ENCODE results near the gene ADAMTS16. TPM values are rescaled to one million over a fixed set of nuclear protein-coding genes. Genes with fewer than 3 reads are reported as not detected.
"Not testable (repeated sequence)": the region's sequence is repeated elsewhere in the genome, so short reads cannot be mapped to it uniquely, and the experiment has no call there.

The ADAMTS16 gene
- total RNA-seq, 1 donor from 2014 or later, result 5.7 TPM

DNA sequence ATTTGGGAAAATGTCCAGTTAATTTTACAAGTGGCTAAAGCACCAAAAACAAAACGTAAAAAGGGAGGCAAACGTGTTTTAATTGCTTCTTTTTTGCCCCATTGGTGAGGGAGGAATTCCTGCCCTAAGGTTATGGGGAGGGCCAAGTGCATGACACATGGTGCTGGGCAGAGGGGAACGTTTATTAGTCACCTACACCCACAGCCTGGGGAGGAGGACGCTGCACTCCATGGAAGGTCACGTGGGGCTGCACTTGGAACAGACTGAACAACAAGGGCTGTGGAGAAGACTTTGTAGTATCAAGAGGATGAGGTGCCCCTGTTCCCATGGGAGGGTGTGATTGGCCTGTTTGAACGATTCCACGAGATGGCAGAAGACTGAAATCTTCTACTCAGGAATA is 13.7 kb upstream of the ADAMTS16 start:
- Histone ChIP-seq H3K27me3 (ENCODE audit: control insufficient read depth in 3 of 3, insufficient read depth in 3 of 3, low read length in 3 of 3) (no peaks in the 10 kb centered on the region), H3K36me3 (ENCODE audit: control insufficient read depth in 3 of 3, insufficient read depth in 3 of 3, low read length in 3 of 3) (no peaks in the 10 kb centered on the region), H3K4me3 (ENCODE audit: low read length in 3 of 3) (no peak overlapping the region)

DNA sequence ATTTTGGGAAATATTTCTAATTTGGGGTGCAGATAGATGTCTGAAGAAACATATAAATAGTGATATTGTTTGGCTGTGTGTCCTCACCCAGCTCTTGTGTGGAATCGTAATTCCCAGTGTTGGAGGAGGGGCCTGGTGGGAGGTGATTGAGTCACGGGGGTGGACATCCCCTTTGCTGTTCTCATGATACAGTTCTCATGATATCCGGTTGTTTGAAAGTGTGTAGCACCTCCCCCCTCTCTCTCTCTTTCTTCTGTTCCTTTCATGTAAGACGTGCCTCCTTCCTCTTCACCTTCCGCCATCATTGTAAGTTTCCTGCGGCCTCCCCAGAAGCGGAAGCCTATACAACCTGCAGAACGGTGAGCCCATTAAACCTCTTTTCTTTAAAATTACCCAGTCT is 11.4 kb upstream of the ADAMTS16 start:
- H3K9ac ChIP-seq (ENCODE audit: low read depth in 1 of 3, low read length in 3 of 3), result no peak overlapping the region
- no peak overlapping the region for H3K4me3 ChIP-seq (ENCODE audit: low read length in 3 of 3)
- no peaks in the 10 kb centered on the region for H3K9me3 ChIP-seq (ENCODE audit: control insufficient read depth in 3 of 3, low read length in 3 of 3)
- H3K27me3 ChIP-seq (ENCODE audit: control insufficient read depth in 3 of 3, insufficient read depth in 3 of 3, low read length in 3 of 3), result no peaks in the 10 kb centered on the region
- no peaks in the 10 kb centered on the region for H3K36me3 ChIP-seq (ENCODE audit: control insufficient read depth in 3 of 3, insufficient read depth in 3 of 3, low read length in 3 of 3)
- H3K27ac ChIP-seq (ENCODE audit: low read depth, low read length), result no peak overlapping the region
- no peaks in the 10 kb centered on the region for H3K4me1 ChIP-seq (ENCODE audit: control insufficient read depth in 3 of 3, insufficient read depth in 3 of 3, low read length in 3 of 3)

More for the DNA sequence above, 13.7 kb upstream of the ADAMTS16 start:
- Histone ChIP-seq H3K4me1 (ENCODE audit: control insufficient read depth in 3 of 3, insufficient read depth in 3 of 3, low read length in 3 of 3) (no peaks in the 10 kb centered on the region), H3K9ac (ENCODE audit: low read depth in 1 of 3, low read length in 3 of 3) (no peak overlapping the region), H3K27ac (ENCODE audit: low read depth, low read length) (no peak overlapping the region), H3K9me3 (ENCODE audit: control insufficient read depth in 3 of 3, low read length in 3 of 3) (no peaks in the 10 kb centered on the region)

GRCh38 chr5:5132234-5132633 is 7.9 kb upstream of the ADAMTS16 start:
- no peak overlapping the region for H3K4me3 ChIP-seq (ENCODE audit: low read length in 3 of 3)

DNA sequence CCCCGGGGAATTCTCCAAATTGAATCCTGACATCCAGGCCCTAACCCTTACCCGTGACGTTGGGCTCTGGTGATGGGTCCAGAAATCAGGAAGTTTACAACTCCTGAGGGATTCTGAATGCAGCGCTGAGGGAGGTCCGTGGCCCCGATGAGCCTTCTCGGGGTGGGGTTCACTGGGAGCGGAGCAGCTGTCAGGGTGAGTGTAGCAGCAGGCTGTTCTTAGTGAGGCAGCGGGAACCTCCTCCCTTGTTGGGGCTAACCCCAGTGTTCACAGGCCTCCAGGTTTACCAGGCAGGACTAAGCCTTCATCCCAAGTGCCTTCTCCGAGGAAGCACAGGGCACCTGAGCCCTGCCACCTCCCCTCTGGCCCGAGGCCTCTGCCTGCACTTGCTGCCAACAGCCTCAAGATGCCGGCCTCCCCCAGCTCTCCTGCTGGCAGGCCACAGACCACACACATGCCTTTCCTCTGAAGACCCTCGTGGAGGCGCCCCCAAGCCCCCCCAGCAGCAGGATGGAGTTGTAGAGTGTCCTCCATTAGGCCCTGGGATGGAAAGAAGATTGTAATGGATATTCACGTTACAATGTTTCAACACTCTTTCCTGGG is 7.3 kb upstream of the ADAMTS16 start:
- no peak overlapping the region for H3K4me3 ChIP-seq (ENCODE audit: low read length in 3 of 3)
- H3K27me3 ChIP-seq (ENCODE audit: control insufficient read depth in 3 of 3, insufficient read depth in 3 of 3, low read length in 3 of 3), result peaks cover 0 to 3% (median 0%) of the 10 kb centered on the region in 3 donors
- no peaks in the 10 kb centered on the region for H3K9me3 ChIP-seq (ENCODE audit: control insufficient read depth in 3 of 3, low read length in 3 of 3)
- no peaks in the 10 kb centered on the region for H3K36me3 ChIP-seq (ENCODE audit: control insufficient read depth in 3 of 3, insufficient read depth in 3 of 3, low read length in 3 of 3)
- no peak overlapping the region for H3K27ac ChIP-seq (ENCODE audit: low read depth, low read length)
- H3K9ac ChIP-seq (ENCODE audit: low read depth in 1 of 3, low read length in 3 of 3), result no peak overlapping the region
- no peaks in the 10 kb centered on the region for H3K4me1 ChIP-seq (ENCODE audit: control insufficient read depth in 3 of 3, insufficient read depth in 3 of 3, low read length in 3 of 3)

More at GRCh38 chr5:5132234-5132633, 7.9 kb upstream of the ADAMTS16 start:
- H3K9ac ChIP-seq (ENCODE audit: low read depth in 1 of 3, low read length in 3 of 3), result no peak overlapping the region
- H3K9me3 ChIP-seq (ENCODE audit: control insufficient read depth in 3 of 3, low read length in 3 of 3), result no peaks in the 10 kb centered on the region
- H3K27ac ChIP-seq (ENCODE audit: low read depth, low read length), result no peak overlapping the region
- peaks cover 0 to 1% (median 0%) of the 10 kb centered on the region in 3 donors for H3K27me3 ChIP-seq (ENCODE audit: control insufficient read depth in 3 of 3, insufficient read depth in 3 of 3, low read length in 3 of 3)
- no peaks in the 10 kb centered on the region for H3K4me1 ChIP-seq (ENCODE audit: control insufficient read depth in 3 of 3, insufficient read depth in 3 of 3, low read length in 3 of 3)
- no peaks in the 10 kb centered on the region for H3K36me3 ChIP-seq (ENCODE audit: control insufficient read depth in 3 of 3, insufficient read depth in 3 of 3, low read length in 3 of 3)

DNA sequence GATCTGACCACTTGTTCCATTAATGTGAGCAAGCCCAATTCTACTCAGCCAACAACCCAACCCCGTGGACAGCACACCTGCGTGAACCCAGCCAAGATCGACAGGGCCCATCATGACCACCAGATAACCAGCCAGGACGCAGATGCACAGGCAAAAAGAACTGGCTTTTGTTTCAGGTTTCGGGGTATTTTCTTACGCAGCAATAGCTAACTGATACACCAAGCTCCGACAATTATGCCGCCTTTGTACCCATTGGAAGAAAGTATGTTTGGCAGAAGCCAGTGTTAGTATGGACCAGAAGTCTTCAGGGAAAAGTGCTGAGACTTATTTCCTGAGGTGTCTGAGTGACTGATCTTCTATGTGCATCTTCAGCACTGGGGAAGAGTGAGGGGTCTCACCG is 6.0 kb upstream of the ADAMTS16 start:
- Histone ChIP-seq H3K27ac (ENCODE audit: low read depth, low read length) (no peak overlapping the region), H3K36me3 (ENCODE audit: control insufficient read depth in 3 of 3, insufficient read depth in 3 of 3, low read length in 3 of 3) (no peaks in the 10 kb centered on the region), H3K9me3 (ENCODE audit: control insufficient read depth in 3 of 3, low read length in 3 of 3) (no peaks in the 10 kb centered on the region), H3K4me3 (ENCODE audit: low read length in 3 of 3) (no peak overlapping the region), H3K9ac (ENCODE audit: low read depth in 1 of 3, low read length in 3 of 3) (no peak overlapping the region), H3K27me3 (ENCODE audit: control insufficient read depth in 3 of 3, insufficient read depth in 3 of 3, low read length in 3 of 3) (peaks cover under 1 to 4% (median 3%) of the 10 kb centered on the region in 3 donors), H3K4me1 (ENCODE audit: control insufficient read depth in 3 of 3, insufficient read depth in 3 of 3, low read length in 3 of 3) (no peaks in the 10 kb centered on the region)

GRCh38 chr5:5135957-5136676 is 4.0 kb upstream of the ADAMTS16 start:
- Histone ChIP-seq H3K9me3 (ENCODE audit: control insufficient read depth in 3 of 3, low read length in 3 of 3) (no peaks in the 10 kb centered on the region), H3K4me3 (ENCODE audit: low read length in 3 of 3) (no peak overlapping the region), H3K4me1 (ENCODE audit: control insufficient read depth in 3 of 3, insufficient read depth in 3 of 3, low read length in 3 of 3) (peaks cover 3 to 13% (median 10%) of the 10 kb centered on the region in 3 donors), H3K27me3 (ENCODE audit: control insufficient read depth in 3 of 3, insufficient read depth in 3 of 3, low read length in 3 of 3) (peaks cover 18 to 20% (median 18%) of the 10 kb centered on the region in 3 donors), H3K36me3 (ENCODE audit: control insufficient read depth in 3 of 3, insufficient read depth in 3 of 3, low read length in 3 of 3) (no peaks in the 10 kb centered on the region), H3K9ac (ENCODE audit: low read depth in 1 of 3, low read length in 3 of 3) (no peak overlapping the region), H3K27ac (ENCODE audit: low read depth, low read length) (no peak overlapping the region)

- not testable (repeated sequence) for H3K36me3 ChIP-seq (ENCODE audit: control insufficient read depth in 3 of 3, insufficient read depth in 3 of 3, low read length in 3 of 3); H3K9ac ChIP-seq (ENCODE audit: low read depth in 1 of 3, low read length in 3 of 3); H3K27ac ChIP-seq (ENCODE audit: low read depth, low read length); H3K4me3 ChIP-seq (ENCODE audit: low read length in 3 of 3); H3K9me3 ChIP-seq (ENCODE audit: control insufficient read depth in 3 of 3, low read length in 3 of 3)
- Histone ChIP-seq H3K27me3 (ENCODE audit: control insufficient read depth in 3 of 3, insufficient read depth in 3 of 3, low read length in 3 of 3) (peaks cover 18 to 23% (median 20%) of the 10 kb centered on the region in 3 donors), H3K4me1 (ENCODE audit: control insufficient read depth in 3 of 3, insufficient read depth in 3 of 3, low read length in 3 of 3) (peaks cover 6 to 17% (median 13%) of the 10 kb centered on the region in 3 donors)
Measured at GRCh38 chr5:5137851-5138250, 2.3 kb upstream of the ADAMTS16 start.

DNA sequence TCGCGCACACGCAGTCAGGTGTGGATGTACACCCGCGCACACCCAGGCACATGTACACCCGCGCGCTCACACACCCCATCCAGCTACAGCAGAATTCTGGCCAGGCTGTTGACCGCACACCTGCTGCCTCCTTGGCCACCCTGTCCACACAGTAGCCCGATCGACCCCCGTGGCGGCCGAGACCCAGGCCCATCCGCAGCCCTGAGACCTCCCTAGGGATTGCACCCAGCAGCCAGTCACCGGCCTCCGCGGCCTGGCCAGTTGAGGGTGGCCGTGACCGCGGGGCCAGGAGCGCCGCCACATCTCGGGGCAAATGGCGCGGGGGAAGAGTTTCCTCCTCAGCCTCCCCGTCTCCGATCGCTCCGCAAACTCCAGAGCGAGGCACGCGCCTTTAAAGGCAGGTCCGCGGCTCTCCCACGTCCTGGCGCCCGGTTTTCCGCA is 774 bp upstream of the ADAMTS16 start:
- no peak overlapping the region for H3K27ac ChIP-seq (ENCODE audit: low read depth, low read length)
- peaks cover 6 to 17% (median 13%) of the 10 kb centered on the region in 3 donors for H3K4me1 ChIP-seq (ENCODE audit: control insufficient read depth in 3 of 3, insufficient read depth in 3 of 3, low read length in 3 of 3)
- no peaks in the 10 kb centered on the region for H3K9me3 ChIP-seq (ENCODE audit: control insufficient read depth in 3 of 3, low read length in 3 of 3)
- H3K36me3 ChIP-seq (ENCODE audit: control insufficient read depth in 3 of 3, insufficient read depth in 3 of 3, low read length in 3 of 3), result no peaks in the 10 kb centered on the region
- no peak overlapping the region for H3K9ac ChIP-seq (ENCODE audit: low read depth in 1 of 3, low read length in 3 of 3)
- H3K27me3 ChIP-seq (ENCODE audit: control insufficient read depth in 3 of 3, insufficient read depth in 3 of 3, low read length in 3 of 3), result peaks cover 18 to 23% (median 20%) of the 10 kb centered on the region in 3 donors
- peak overlapping the region in 2 of 3 donors; percentile 49 to 52 for H3K4me3 ChIP-seq (ENCODE audit: low read length in 3 of 3)

GRCh38 chr5:5140479-5141338 is 579 bp downstream of the ADAMTS16 start:
- H3K9me3 ChIP-seq (ENCODE audit: control insufficient read depth in 3 of 3, low read length in 3 of 3), result no peaks in the 10 kb centered on the region
- peaks cover 18 to 23% (median 20%) of the 10 kb centered on the region in 3 donors for H3K27me3 ChIP-seq (ENCODE audit: control insufficient read depth in 3 of 3, insufficient read depth in 3 of 3, low read length in 3 of 3)
- no peak overlapping the region for H3K27ac ChIP-seq (ENCODE audit: low read depth, low read length)
- no peaks in the 10 kb centered on the region for H3K36me3 ChIP-seq (ENCODE audit: control insufficient read depth in 3 of 3, insufficient read depth in 3 of 3, low read length in 3 of 3)
- H3K4me3 ChIP-seq (ENCODE audit: low read length in 3 of 3), result peak overlapping the region; percentile 8 to 59 (median 28)
- no peak overlapping the region for H3K9ac ChIP-seq (ENCODE audit: low read depth in 1 of 3, low read length in 3 of 3)
- peaks cover 6 to 17% (median 13%) of the 10 kb centered on the region in 3 donors for H3K4me1 ChIP-seq (ENCODE audit: control insufficient read depth in 3 of 3, insufficient read depth in 3 of 3, low read length in 3 of 3)

DNA sequence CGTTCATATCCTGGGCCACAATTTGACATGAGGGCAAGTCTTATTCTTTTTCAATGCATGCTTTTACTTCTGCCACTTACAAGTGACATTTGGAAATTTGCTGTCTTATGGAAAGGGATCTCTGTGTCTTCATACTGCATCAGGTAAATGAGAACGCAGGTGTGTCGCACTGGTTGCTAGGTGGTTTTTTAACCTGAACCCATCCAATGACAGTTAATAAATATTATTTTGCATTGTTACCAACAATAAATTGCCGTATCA is 1.1 kb downstream of the ADAMTS16 start:
- Histone ChIP-seq H3K4me3 (ENCODE audit: low read length in 3 of 3) (peak overlapping the region; percentile 8 to 50 (median 28)), H3K9ac (ENCODE audit: low read depth in 1 of 3, low read length in 3 of 3) (no peak overlapping the region), H3K4me1 (ENCODE audit: control insufficient read depth in 3 of 3, insufficient read depth in 3 of 3, low read length in 3 of 3) (peaks cover 6 to 17% (median 13%) of the 10 kb centered on the region in 3 donors), H3K9me3 (ENCODE audit: control insufficient read depth in 3 of 3, low read length in 3 of 3) (no peaks in the 10 kb centered on the region), H3K27me3 (ENCODE audit: control insufficient read depth in 3 of 3, insufficient read depth in 3 of 3, low read length in 3 of 3) (peaks cover 18 to 23% (median 20%) of the 10 kb centered on the region in 3 donors), H3K27ac (ENCODE audit: low read depth, low read length) (no peak overlapping the region), H3K36me3 (ENCODE audit: control insufficient read depth in 3 of 3, insufficient read depth in 3 of 3, low read length in 3 of 3) (no peaks in the 10 kb centered on the region)

Measured in skeletal muscle tissue (tissue), 4 donors.